ENCODE measurements around the gene LARP6.

The LARP6 gene

GRCh38 chr15:70799667-70800450, 54.1 kb downstream of the LARP6 start:
- DNase-seq (ENCODE audit: low read depth, low spot score), result no peak
- peak overlapping the region; percentile 43 for H3K27ac ChIP-seq

DNA sequence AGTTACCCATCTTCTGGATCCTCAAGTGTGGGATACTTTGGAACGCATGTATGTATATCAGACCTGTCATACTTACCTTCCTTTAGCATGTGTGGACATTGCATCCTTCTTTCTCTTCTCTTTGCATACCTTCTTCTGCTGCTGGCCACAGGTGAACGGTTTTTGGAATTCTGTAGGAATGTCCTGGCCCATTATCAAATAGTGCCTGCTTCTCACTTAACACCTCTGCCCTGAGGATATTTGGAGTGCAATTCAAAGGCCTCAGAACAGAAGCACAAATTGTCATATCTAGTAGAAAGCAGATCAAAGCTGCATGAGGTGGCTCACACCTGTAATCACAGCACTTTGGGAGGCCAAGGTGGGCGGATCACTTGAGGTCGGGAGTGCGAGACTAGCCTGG, 56.5 kb downstream of the LARP6 start:
- no peak overlapping the region for H3K27ac ChIP-seq
- no peak for DNase-seq (ENCODE audit: low read depth, low spot score)

DNA sequence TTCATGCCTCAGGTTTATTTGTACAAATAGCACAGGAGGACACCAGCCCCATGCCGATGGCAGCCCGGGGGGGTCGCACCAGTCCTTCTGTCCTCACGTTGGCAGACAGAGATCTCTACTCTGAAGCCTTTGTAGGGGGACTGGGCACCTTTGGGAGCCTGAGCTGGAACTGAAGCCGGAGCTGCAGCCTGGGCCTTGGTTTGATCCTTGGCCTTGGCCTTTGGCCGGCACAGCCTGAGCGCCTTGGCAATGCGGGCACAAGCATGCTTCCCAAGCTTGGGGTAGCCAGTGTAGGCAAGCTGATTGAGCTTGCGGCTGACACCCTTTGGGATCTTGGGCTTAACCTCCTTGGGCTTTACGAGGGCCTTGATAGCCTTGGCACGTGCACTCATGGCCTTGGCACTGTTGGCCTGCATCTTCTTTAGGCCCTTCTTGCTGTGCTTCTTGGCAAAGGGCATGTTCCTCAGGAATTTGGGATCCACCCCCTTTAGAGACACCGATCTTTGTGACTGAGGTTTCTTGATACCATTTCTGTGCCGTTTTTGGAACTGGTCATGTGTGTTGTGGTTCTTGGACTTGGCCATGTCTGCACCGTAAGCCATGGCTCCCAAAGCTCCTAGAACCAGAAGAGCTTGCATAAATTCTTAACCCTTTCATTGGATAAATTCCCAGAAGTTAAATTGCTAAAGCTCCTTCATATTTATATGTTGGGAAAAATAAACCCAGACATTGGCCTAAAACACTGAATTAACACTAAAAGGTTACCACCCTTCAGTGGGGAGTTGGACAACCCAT, 57.2 kb downstream of the LARP6 start:
- no peak overlapping the region for H3K27ac ChIP-seq
- DNase-seq (ENCODE audit: low read depth, low spot score), result no peak

DNA sequence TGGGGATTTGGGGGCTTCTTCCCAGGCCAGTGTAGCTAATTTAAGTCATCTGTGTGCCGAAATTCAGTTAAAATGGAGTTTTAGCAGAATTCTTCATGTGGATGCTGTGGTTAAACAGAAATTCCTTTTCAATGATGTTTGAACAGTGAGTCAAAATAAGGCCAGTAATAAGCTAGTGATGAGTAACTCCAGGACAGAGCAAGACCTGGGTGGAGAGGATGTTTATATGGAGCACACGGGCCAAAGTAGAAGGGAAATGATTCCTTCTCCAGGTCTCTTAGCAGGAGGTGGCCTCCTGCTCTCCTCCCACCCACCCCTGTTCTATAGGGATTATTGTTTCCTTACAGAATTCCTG, 58.7 kb downstream of the LARP6 start:
- DNase-seq (ENCODE audit: low read depth, low spot score), result no peak

GRCh38 chr15:70794596-70795310, 59.2 kb downstream of the LARP6 start:
- H3K27ac ChIP-seq, result peak overlapping the region; percentile 64
- DNase-seq (ENCODE audit: low read depth, low spot score), result no peak

More for the DNA sequence above, 58.7 kb downstream of the LARP6 start:
- peak overlapping the region; percentile 64 for H3K27ac ChIP-seq

DNA sequence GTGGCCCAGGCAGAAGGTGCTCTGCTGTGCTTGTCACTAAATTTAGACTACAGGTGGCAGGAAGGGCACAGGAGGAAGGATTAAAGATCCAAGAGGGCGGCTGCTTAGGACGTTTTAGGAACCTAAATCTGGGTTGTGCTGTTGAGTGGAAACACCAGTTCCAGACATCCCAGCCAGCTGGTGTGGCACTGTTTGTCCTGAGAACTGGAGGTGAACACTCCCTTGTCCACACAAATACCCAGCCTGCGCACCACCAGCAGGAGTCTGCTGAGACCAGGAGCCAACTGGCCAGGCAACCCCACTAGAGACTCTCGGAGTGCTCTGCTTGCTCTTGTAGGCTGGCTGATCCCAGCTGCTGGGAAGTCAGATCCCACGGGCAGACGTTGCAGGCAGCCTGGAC, 60.3 kb downstream of the LARP6 start:
- no peak for DNase-seq (ENCODE audit: low read depth, low spot score)
- no peak overlapping the region for H3K27ac ChIP-seq

DNA sequence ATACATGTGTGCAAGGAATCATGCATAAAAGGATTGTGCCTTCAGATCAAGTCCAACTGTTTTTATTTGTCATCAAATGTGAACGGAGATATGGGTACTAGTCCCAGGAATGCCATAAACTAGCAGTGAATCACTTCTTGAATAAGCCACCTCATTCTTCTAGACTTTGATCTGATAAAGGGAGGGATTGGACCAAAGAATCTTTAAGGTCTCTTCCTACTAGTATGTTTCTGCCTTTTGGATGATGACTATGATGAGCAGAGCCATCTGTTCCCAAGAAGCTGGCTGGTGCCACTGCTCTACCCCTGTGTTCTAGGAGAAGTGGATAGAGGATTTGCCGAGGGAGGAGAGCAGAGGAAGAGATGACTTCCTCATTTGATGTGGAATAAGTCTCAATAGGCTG, 61.8 kb downstream of the LARP6 start:
- no peak for DNase-seq (ENCODE audit: low read depth, low spot score)
- no peak overlapping the region for H3K27ac ChIP-seq

DNA sequence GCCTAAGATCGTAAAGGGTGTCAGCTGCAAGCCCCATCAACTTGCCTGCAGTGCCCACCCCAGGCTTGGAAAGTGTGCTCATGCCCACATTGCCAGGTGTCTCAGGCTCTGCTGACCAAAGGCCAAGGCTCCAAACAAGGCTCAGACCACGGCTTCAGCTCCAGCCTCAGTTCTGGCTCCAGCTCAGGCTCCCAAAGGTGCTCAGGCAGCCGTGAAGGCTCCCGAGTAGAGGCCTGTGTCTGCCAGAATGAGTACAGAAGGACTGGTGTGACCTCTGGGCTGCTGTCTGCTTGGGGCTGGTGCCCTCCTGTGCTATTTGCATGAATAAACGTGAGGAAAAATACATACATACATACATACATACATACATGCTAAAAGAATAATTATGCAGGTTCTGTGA, 62.7 kb downstream of the LARP6 start:
- DNase-seq (ENCODE audit: low read depth, low spot score), result no peak
- no peak overlapping the region for H3K27ac ChIP-seq

DNA sequence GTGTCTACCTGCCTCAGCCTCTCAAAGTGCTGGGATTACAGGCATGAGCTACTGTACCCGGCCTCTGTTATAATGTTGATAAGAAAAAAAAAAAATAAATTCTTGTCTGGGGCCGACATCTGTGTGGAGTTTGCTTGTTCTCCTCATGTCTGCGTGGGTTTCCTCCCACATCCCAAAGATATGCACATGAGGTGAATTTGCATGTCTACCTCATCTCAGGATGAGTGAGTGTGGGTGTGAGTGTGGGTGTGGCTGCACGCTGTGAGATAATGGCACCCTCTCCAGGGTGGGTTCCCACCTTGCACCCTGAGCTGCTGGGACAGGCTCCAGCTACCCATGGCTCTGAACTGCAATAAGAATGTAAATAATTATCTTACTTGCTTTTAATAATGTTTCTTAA, 64.7 kb downstream of the LARP6 start:
- DNase-seq (ENCODE audit: low read depth, low spot score), result no peak
- H3K27ac ChIP-seq, result no peak overlapping the region

- H3K27ac ChIP-seq, result no peak overlapping the region
Measured at GRCh38 chr15:70788114-70789049, 65.6 kb downstream of the LARP6 start.

DNA sequence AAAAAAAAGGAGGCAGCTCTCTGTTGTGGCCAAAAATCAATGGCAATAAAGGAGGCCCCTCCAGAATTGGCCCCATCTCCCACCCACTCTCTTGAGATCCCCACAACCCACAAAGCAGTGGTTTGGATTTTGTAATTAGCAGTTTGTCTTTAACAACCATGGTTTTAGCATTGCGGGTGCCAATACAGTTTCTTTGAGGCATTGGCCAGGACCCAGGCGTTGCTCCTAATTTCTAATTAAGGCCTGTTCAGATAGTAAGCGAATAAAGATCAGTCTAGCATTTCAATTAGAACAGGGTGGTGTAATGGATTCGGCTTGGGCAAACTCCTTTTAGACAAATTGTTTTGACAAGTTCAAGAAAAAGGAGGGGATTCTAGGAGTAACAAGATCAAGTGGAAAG, 67.0 kb downstream of the LARP6 start:
- DNase-seq (ENCODE audit: low read depth, low spot score), result no peak
- H3K27ac ChIP-seq, result no peak overlapping the region

More at GRCh38 chr15:70788114-70789049, 65.6 kb downstream of the LARP6 start:
- DNase-seq (ENCODE audit: low read depth, low spot score), result no peak

DNA sequence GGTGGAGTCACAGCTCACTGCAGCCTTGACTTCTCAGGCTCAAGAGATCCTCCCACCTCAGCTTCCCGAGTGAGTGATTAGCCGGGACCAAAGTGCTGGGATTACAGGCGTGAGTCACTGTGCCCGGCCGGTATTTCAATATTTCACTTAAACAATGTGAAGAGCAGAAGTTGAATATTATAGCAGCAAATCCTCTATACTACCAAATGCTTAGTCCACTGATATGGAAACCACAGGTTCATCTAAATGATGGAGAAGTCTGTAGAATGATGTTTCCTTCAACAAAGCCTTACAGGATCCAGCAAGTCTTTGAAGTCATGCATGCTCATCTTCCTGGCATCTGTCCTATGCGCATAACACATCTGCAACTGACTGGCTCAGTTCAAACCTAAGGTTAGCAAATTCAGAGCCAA, 70.3 kb downstream of the LARP6 start:
- peak overlapping the region; percentile 80 for H3K27ac ChIP-seq
- DNase-seq (ENCODE audit: low read depth, low spot score), result no peak

GRCh38 chr15:70783041-70783440, 70.9 kb downstream of the LARP6 start:
- H3K27ac ChIP-seq, result peak overlapping the region; percentile 80
- DNase-seq (ENCODE audit: low read depth, low spot score), result no peak

- peak overlapping the region; percentile 80 for H3K27ac ChIP-seq
- DNase-seq (ENCODE audit: low read depth, low spot score), result no peak
Measured at GRCh38 chr15:70781236-70781635, 72.7 kb downstream of the LARP6 start.
